Thymus (tissue), 11 donors: Measurements from ENCODE around the gene IL1RL2. TPM values are rescaled to one million over a fixed set of nuclear protein-coding genes. Genes with fewer than 3 reads are reported as not detected.
A peak's percentile ranks its signal among the peaks of the same experiment; 100 is the strongest.

Experiments used
- DNase-seq, 9 donors: peaks; one replicate each; pipeline ENCODE4 v3.0.0-alpha.2; 2013; ENCODE audit warnings: low spot score in 9 of 9, low read depth in 6 of 9, missing footprints in 1 of 9
- H3K27ac ChIP-seq, 2 donors: one replicate each; pipeline ENCODE4 v1.5.1; 2013; ENCODE audit warnings: control low read depth in 1 of 2, low read depth in 1 of 2, low read length in 1 of 2, mild to moderate bottlenecking in 1 of 2, moderate library complexity in 1 of 2
- H3K27me3 ChIP-seq, 2 donors: one replicate each; pipeline ENCODE4 v1.5.1; 2013; ENCODE audit warnings: low read length in 1 of 2; ENCODE audit not compliant: control insufficient read depth in 2 of 2, insufficient read depth in 1 of 2
- H3K36me3 ChIP-seq, 2 donors: one replicate each; pipeline ENCODE4 v1.5.1; 2013; ENCODE audit warnings: low read length in 1 of 2, mild to moderate bottlenecking in 1 of 2, moderate library complexity in 1 of 2; ENCODE audit not compliant: control insufficient read depth in 2 of 2, insufficient read depth in 2 of 2
- H3K4me1 ChIP-seq, 2 donors: one replicate each; pipeline ENCODE4 v1.5.1; 2013; ENCODE audit warnings: low read length in 2 of 2; ENCODE audit not compliant: control insufficient read depth in 2 of 2, insufficient read depth in 2 of 2
- H3K4me3 ChIP-seq, 2 donors: one replicate each; pipeline ENCODE4 v1.5.1; 2013; ENCODE audit warnings: low read length in 2 of 2, control low read depth in 1 of 2, mild to moderate bottlenecking in 1 of 2
- H3K9me3 ChIP-seq, 2 donors: one replicate each; pipeline ENCODE4 v1.5.1; 2013; ENCODE audit warnings: low read length in 1 of 2, mild to moderate bottlenecking in 1 of 2; ENCODE audit not compliant: control insufficient read depth in 2 of 2, insufficient read depth in 1 of 2
- WGBS: extraction: QIAGEN DNeasy Blood & Tissue Kit; methylation state at CpG from one replicate; pipeline ENCODE4 v1.1.7; 2013; 5-methylcytosine and 5-hydroxymethylcytosine counted together
- polyA plus RNA-seq: library from polyadenylated mRNA; stranded (reverse); fragments of 200-250 nt; gene quantifications from one replicate; pipeline ENCODE4 v1.2.3, GENCODE V29; 2013
- total RNA-seq: library from RNA; stranded (reverse); fragments of 120-200 nt; gene quantifications from one replicate; pipeline ENCODE4 v1.2.4, GENCODE V29; 2013
- donor health status: healthy.

IL1RL2 gene
- total and polyA plus RNA-seq, 2 donors: 0.19 to 1.1 TPM

- peak overlapping the region in 1 of 2 donors; percentile 62 for H3K27ac ChIP-seq
- 92% methylated on average over 6 of the region's 6 CpGs for WGBS
- H3K36me3 ChIP-seq: no peaks in the 10 kb centered on the region
- DNase-seq: no peak
- H3K27me3 ChIP-seq: no peaks in the 10 kb centered on the region
- H3K4me1 ChIP-seq: no peaks in the 10 kb centered on the region
- H3K9me3 ChIP-seq: no peaks in the 10 kb centered on the region
- H3K4me3 ChIP-seq: no peak overlapping the region
Measured at GRCh38 chr2:102155703-102156515, 30.9 kb upstream of the IL1RL2 start.

- no peak overlapping the region for H3K27ac ChIP-seq
- no peak overlapping the region for H3K4me3 ChIP-seq
- H3K27me3 ChIP-seq: no peaks in the 10 kb centered on the region
- no peaks in the 10 kb centered on the region for H3K36me3 ChIP-seq
- no peak for DNase-seq
- no peaks in the 10 kb centered on the region for H3K4me1 ChIP-seq
- no peaks in the 10 kb centered on the region for H3K9me3 ChIP-seq
Measured at GRCh38 chr2:102158011-102158755, 28.6 kb upstream of the IL1RL2 start.

- DNase-seq: no peak
- H3K36me3 ChIP-seq: no peaks in the 10 kb centered on the region
- no peak overlapping the region for H3K4me3 ChIP-seq
- no peak overlapping the region for H3K27ac ChIP-seq
- no peaks in the 10 kb centered on the region for H3K9me3 ChIP-seq
- H3K27me3 ChIP-seq: no peaks in the 10 kb centered on the region
- WGBS: 97% methylated on average over 1 of the region's 1 CpG
- no peaks in the 10 kb centered on the region for H3K4me1 ChIP-seq
Measured at GRCh38 chr2:102159295-102159694, 27.5 kb upstream of the IL1RL2 start.

- DNase-seq: no peak
- no peak overlapping the region for H3K27ac ChIP-seq
- no peaks in the 10 kb centered on the region for H3K9me3 ChIP-seq
- no peaks in the 10 kb centered on the region for H3K4me1 ChIP-seq
- no peaks in the 10 kb centered on the region for H3K36me3 ChIP-seq
- 62% methylated on average over 4 of the region's 4 CpGs for WGBS
- H3K4me3 ChIP-seq: no peak overlapping the region
- H3K27me3 ChIP-seq: no peaks in the 10 kb centered on the region
Measured at GRCh38 chr2:102166189-102166845, 20.5 kb upstream of the IL1RL2 start.

DNA sequence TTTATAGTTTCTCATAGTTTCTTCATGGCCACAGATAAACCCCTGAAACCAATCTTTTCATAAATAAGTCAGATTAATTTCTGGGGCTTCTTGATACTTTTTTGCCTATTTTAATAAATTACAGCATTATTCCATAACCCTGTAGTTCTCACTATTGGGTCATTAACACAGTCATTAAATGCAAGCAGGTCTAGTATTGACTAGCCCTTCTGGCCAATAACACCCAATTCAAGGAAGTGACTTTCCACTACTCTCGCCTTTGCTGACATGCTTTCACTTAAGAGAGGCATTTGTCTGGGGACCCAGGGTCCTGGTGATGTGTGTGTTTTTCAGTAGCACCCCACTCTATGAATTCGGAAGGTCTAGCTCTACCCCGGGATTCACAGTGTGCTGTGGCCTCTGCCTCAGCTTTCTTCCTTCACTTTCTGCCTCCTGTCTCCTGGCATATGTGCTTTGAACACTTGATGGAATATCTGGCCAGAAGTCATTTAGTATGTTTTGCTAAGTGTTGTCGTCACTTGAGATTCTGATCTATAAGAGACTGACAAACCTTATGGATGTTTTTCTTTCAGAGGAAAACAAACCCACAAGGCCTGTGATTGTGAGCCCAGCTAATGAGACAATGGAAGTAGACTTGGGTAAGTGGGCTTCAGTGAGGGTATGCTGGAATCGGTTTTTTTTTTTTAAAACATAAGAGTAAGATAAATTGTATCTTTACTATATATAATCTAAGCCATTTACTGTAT is 18.6 kb upstream of the IL1RL2 start:
- no peak for DNase-seq
- no peaks in the 10 kb centered on the region for H3K27me3 ChIP-seq
- no peaks in the 10 kb centered on the region for H3K36me3 ChIP-seq
- 95% methylated on average over 5 of the region's 5 CpGs for WGBS
- no peaks in the 10 kb centered on the region for H3K9me3 ChIP-seq
- no peaks in the 10 kb centered on the region for H3K4me1 ChIP-seq
- no peak overlapping the region for H3K4me3 ChIP-seq
- H3K27ac ChIP-seq: no peak overlapping the region

DNA sequence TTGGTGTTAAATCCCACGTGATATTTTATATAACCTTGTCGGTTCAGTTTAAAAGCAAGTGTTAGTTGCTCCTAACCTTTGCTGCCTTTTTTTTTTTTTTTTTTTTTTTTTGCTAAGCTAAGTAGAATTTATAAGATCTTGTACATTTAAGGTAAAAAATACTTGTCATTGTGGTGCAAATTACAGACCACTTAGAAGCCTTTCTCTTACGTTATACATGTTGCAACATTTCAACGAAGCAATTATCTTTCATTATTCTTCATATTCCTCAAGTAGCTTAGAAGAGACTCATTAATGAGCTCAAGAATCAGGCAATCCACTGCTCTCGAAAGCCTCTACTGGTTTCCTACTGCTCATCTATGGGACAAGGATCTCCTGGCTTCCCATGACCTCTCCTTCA is 14.9 kb upstream of the IL1RL2 start:
- Histone ChIP-seq H3K9me3 (no peaks in the 10 kb centered on the region), H3K36me3 (no peaks in the 10 kb centered on the region), H3K27ac (no peak overlapping the region), H3K4me3 (no peak overlapping the region), H3K27me3 (no peaks in the 10 kb centered on the region), H3K4me1 (no peaks in the 10 kb centered on the region)
- DNase-seq: no peak
- WGBS: 99% methylated on average over 5 of the region's 5 CpGs

DNA sequence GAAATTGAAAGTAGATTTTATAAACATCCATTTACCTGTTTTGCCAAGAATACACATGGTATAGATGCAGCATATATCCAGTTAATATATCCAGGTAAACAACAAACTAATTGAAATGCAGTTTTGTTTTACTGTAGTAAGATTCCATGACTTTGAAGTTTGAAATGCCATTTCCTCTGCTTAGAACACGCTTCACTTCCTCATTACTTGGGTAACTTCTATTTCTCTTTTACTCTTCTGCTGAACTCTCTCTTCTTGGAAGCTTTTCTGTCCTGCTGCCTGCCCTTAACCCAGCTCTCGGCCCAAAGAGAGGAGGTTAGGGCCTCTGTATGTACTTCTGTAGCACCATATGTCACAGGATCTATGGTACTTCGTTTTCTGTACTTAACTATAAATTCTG is 14.1 kb upstream of the IL1RL2 start:
- Histone ChIP-seq H3K4me1 (no peaks in the 10 kb centered on the region), H3K27ac (no peak overlapping the region), H3K36me3 (no peaks in the 10 kb centered on the region), H3K9me3 (no peaks in the 10 kb centered on the region), H3K4me3 (no peak overlapping the region), H3K27me3 (no peaks in the 10 kb centered on the region)
- WGBS: 73% methylated on average over 3 of the region's 3 CpGs
- peak in 1 of 9 donors; percentile 7 for DNase-seq

DNA sequence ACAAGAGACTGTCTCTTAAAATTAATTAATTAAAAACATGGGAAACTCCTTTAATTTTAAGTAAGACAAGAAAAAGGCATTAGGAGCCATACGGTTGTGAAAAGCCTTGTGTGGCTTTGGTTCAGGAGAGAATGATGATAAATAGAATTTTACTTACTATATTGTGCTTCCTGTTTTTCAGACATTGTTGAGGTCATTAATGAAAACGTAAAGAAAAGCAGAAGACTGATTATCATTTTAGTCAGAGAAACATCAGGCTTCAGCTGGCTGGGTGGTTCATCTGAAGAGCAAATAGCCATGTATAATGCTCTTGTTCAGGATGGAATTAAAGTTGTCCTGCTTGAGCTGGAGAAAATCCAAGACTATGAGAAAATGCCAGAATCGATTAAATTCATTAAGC is 10.7 kb upstream of the IL1RL2 start:
- no peaks in the 10 kb centered on the region for H3K4me1 ChIP-seq
- no peaks in the 10 kb centered on the region for H3K27me3 ChIP-seq
- 92% methylated on average over 3 of the region's 3 CpGs for WGBS
- H3K36me3 ChIP-seq: no peaks in the 10 kb centered on the region
- DNase-seq: no peak
- H3K27ac ChIP-seq: no peak overlapping the region
- no peaks in the 10 kb centered on the region for H3K9me3 ChIP-seq
- no peak overlapping the region for H3K4me3 ChIP-seq
